CD4-positive, alpha-beta T cell treated with Interleukin-21 for 1 hour (primary cell): ENCODE results near the gene SRCIN1.

Source experiments
- DNase-seq: peaks from one replicate; pipeline ENCODE4 v3.0.0-alpha.2; 2020

Gene SRCIN1

DNA sequence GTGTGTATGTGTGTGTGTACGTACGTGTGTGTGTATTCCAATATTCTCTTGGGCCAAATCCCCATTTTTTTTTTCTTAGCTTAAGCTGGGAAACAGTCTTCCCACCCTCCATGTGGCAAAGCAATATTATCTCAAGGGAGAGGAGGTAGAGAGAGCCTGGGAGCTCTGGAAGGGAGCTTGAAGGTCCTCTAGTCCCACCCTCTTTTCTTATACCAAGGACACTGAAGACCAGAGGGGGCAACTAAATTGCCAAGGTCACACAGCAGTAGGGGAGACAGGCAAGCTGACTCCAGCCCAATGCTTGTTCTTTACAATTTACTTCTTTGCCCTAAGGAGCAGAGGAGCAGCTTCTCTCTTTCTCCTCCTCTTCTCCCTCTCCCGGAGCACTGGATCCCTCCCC, 6.8 kb downstream of the SRCIN1 start:
- DNase-seq, result no peak

DNA sequence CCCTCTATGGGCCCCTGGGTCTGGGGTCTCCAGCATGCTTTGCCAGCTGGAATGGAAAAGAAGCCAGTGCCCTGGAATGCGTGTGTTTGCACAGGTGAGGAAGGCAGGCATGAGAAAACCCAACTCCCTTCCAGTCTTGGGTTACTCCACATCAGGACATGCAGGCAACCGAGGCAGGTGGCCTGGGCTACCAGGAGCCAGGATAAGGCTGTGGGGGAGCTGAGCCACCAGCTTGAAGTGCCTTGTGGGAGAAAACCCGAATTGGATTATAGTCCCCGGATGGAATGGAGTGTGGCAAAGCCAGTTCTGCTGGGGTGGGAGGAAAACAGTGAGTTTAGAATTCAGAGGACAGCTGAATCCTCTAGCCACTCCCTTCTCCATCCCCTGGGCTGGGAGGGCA, 7.2 kb downstream of the SRCIN1 start:
- no peak for DNase-seq

DNA sequence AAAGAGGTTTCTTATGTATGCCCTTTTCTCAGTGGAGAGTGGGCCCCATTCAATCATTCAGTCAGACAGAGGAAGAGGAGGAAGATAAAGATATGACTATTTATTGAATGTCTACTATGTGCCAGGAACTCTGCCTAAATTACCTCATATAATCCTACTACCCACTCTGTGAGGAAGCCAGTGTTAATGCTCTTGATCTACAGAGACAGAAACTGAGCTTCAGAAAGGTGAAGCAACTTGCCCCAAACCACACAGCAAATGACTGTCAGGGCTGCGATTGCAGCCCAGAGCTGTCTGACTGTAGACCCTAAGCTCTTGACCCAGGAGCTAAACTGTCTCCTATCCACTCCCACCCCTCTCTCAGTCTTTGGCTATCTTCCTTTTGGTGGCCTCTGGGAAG, 8.4 kb downstream of the SRCIN1 start:
- DNase-seq, result no peak

DNA sequence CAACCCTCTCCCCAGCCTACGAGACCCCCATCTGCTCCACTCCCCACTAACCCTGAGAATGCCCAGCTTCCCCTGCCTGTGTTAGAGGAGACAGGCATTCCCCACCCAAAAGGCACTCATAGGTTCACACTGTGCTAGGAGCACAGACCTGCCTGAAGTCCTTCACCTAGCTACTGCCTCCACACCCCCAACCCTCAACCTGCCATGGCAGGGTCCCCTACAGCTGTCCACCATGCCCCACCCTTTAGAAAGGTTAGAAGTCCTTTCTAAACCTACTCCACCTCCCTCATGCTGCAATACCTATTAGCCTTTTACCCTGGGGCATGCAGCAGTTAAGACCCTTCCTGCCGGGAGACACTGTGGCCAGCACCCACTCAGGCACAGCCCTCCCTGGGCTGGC, 9.1 kb downstream of the SRCIN1 start:
- no peak for DNase-seq

DNA sequence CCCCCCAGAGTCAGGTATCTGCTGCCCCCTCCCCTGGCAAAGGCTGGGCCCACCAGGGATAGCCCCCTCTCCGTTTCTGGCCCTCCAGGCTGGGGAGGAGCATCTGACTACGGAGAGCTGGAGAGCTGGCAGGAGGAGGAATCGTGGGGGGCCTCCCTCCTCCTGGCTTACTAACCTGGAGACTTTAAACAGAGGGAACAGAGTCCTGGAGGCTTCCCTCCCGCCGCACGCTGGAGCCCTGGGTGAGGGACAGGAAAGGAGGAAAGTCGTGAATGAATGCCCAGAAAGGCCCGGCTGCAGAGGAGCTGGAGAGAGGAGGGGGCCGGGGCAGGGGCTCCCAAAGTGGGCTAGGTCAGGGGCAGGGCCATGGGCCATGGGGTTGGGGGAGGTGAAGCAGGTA, 9.9 kb downstream of the SRCIN1 start:
- no peak for DNase-seq

DNA sequence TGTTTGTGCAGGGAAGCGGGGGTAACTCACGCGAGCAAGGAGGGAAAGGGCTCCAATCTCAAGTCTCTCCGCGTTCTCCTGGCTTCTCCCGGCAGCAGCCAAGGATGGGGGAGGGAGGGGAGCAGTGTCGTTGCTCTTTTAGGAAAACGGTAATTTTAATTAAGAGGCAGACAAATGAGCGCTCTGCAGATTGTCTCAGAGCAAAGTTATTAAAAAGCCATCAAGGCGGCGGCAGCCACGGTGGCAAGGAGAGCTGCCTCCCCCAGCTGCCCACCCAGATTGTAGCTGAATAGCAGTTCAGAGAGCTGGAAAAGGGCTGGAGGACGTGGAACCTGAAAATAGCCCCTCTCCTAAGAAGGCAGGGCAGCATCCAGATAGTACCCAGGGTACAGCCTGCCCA, 11.6 kb downstream of the SRCIN1 start:
- DNase-seq, result no peak

DNA sequence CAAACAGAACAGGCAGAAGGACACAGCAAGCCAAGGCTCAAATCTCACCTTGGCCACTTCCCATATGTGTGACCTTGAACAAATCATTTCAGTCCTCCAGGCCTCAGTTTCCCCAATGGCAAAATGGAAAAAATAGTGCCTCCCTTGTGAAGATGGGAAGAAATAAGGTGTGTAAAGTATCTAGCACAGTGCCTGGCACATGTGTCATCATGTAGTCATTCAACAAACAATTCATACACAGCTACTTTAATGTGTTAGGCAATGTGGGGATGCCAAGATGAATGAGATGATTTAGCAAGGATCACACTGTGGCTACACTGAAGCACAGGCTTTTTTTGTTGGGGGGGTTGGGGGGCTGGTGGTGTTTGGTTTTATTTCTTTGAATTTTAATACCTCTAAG, 13.3 kb downstream of the SRCIN1 start:
- DNase-seq, result no peak

DNA sequence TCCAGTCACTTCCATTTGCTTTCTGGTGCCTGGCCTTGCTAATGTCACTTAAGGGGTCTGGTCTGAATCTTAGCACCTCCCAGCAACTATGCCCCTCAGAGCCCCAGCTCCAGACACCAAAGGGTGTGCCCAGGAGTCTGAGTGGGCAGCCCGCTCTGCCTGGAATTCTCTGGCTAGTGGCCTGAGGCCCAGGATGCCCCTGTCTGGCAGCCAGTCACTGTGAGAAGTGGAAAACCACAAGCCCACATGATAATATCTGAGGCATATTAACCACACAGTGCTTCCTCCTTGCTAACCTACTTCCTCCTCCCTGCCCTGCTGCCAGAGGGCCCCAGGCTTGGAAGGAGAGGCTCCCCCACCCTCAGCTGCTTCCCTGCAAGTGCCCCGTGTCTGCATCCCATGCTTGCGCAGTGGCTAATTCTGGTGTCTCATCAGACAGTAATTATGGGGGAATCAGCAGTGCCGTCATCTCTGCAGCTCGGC, 14.0 kb downstream of the SRCIN1 start:
- peak; percentile 47 for DNase-seq

DNA sequence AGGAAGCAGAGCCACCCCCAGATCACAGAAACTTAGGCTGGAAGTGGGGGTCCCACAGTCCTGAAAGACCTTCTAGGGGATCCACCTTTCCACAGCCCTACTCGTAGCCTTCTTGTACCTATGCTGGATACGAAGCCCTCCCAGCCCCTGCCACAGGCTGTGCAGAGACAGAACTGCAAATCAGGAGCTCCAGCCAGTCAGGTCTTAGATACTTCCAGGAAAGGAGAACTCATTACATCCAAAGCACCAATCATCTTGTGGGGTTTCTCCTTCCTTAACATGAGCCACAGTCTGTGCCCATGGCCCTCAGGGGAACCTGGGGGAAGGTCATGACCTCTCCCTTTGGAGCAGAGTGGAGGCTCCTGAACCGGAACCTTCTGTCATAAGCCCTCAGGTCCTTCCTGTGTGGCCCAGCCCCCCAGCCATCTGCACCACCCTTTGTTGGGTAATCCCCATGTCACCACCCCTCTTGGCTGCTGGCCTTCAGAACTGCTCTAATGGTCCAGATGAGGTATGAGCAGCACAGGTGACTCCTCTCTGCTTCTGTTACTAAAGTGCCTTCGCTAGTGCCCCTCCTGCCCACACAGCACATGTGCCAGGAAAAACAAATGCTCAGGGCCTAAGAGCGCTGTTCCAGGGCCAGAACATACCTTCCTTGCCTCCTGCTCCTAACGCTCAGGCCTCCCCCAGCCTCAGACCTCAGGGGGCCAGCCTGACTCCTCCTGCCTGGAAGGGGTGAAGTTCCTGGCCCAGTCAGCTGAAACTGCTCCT, 14.6 kb downstream of the SRCIN1 start:
- DNase-seq, result no peak

DNA sequence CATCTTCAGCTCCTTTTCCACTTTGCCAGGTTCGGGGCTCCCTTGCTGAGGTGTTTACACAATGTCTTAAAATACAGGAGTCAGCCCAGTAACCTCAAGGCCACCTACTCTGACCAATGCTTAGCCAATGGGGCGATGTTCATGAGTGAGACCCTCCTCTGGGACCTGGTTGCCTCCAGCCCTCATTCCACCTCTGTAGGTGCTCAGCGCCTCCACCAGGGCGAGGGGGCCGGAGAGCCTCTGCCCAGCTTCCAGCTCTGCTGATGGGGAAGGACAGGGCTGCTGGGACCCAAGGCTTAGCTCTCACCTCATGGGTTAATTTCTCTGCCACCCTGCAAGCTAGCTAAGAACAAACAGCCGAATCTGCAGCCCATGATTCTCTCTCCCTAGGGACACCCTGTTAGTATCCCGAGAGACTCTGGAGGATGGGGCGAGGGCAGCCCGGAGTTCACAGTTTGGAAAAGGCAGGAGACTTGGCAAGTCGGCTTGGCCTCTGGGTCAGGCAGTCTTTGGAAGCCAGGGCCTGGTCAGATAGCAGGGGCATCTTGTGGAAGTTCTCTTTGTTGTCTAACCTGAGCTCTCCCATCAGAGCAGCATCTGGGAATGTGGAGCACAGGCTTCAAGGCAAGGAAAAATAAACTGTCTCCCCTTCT, 16.2 kb downstream of the SRCIN1 start:
- DNase-seq, result no peak

DNA sequence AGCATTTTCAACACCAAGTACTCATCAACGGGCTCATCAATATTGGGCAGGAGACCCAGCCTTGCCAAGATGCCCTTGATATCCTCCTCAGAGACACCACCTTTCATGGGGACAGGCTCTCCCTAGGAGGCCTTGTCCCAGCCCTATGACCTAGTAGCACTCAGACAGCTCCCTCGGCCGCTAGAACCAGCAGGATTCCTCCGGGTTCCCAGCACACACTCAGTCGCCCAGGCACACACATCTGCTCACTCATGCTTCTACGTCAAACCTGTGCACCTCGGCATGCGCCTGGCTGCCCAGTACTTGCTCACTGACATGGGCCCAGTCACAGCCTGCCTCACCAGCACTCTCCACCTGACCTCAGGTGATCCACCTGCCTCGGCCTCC, 17.0 kb downstream of the SRCIN1 start:
- no peak for DNase-seq

DNA sequence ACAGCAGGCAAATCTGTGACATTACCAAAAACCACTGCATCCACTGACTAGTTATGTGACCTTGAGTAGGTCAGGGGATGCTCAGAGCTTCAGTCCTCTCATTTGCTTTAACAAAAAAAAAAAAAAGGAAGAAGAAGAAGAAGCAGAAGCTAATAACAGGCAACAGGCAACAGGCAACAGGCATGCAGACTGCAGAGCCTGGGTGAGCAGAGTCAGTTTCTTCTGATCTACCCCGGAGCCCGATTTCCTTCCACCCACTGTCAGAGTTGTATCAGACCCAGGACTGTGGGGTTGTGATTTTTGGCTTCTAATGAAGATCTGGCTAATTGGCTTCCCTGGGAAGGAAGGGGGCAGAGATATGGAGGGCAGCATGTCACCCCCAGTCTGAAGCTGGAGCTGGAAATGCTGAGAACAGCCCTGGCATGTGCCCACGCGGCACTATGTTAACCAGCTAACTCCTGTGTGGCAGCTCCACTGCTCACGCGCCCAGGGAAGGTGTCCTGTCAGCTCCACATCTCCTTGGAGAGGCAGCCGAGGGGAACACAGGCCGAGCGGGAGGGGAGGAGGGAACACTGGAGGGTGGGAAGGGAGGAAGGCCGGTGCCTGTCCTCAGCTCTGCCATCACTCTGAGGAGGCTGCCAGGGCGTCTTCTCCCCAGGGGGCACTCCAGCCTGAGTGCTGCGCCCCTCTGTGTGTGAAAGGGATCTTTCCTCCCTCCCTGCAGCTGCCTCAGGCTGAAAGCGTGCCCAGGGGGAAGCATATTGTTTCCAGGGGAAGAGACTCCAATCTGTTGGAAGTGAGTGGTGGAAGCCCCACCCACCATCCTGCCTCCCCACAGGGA, 17.6 kb downstream of the SRCIN1 start:
- no peak for DNase-seq

DNA sequence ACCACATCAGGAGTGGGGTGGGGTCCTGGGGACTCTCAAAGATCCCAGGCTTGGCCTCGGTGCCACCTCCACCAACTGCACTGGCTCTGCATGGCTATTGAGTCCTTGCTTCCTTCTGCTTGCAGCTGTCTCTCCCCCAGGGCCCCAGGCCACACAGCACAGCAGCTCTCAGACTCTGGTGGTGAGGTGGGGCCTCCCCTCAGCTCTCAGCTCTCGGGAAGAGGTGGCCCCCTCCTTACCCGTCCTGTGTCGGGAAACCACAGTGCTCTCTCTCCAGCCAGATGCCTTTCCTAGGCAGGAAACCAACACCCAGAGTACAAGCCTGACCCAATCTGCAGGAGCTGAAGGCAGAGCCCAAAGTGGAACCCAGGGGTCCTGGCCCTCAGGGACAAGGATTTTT, 18.5 kb downstream of the SRCIN1 start:
- DNase-seq, result no peak

DNA sequence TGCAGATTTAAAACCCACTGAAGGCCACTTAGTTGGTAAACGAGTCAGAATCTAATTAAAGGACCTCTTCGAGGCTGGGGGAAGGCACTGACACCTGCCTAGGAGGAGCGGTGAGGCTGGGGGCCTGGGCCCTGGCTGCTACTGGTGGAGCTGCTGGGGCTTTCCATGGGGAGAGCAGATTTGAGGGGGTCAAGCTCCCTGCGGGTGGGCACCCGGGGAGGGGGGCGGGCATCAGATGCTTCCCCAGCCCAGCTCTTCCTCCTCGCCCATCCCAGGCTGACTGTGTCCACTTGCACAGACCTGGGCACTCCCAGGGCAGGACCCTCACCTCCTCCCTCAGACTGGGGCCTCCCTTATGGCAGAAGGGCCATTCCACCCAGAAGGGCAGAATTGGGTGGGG, 19.0 kb downstream of the SRCIN1 start:
- DNase-seq, result no peak

DNA sequence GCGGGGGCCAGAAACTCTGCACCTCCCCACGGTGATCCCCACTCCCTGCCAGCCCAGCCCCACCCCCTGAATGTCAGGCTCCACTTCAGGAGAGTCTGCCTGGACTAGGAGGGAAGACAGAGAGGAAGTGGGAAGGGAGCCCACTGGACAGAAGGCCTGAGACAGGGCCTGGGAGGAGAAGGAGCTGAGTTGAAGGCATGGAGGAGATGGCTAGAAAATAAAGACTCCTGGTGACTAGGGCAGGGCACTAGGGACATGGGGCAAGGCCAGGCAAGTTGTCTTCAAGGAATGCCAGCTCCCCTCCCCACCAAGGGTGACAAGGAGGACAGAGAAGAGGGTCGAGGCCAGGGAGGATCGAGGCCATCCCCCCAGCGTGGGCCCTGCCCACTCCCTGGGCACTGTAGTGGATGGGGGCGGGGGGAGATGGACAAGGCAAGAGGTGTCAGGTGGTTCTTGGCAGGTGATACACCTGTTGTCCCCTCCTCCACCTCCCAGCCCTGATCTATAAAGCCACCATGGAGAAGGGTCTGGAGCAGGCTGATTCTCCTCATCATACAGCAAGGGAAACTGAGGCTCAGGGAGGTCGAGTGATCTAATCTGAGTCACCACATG, 19.7 kb downstream of the SRCIN1 start:
- no peak for DNase-seq

DNA sequence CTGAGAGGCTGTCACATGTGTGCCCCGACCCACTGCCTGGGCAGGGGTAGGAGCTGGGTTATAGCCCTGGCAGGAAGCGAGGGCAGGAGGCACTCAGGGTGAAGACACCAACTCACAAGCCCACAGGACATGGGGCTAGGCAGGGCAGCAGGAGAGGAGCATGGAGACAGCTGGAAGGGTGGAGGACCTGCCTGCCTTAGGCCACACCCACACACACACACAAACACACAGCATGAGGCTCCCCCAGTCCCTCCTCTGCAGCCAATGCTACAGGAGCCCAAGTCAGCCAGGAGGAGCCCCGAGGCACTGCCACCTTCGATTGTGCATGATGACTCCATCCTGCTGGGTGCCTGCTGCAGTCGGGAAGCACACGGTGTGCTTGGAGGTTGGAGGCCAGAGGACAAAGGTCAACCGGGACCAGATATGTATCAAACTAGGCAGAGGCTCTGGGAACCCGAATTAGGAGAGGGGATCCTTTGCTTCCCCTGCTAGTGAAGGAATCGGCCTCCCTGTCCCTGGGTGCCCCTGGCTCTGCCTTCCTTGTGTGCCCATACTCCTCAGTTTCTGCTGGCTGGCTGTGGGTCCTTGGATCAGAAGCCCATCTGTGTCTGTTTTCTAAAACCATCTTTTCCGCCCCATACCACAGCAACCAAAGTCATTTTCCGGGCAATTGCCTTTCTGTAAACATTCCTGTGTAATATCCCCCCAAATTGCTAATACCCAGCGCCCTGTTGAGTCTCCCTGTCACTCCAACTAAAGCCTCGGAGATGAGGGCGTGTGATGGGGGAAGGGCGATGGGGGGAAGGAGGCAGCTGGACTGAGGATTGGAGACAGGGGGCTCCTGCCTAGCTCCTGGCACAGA, 20.5 kb downstream of the SRCIN1 start:
- DNase-seq, result no peak

DNA sequence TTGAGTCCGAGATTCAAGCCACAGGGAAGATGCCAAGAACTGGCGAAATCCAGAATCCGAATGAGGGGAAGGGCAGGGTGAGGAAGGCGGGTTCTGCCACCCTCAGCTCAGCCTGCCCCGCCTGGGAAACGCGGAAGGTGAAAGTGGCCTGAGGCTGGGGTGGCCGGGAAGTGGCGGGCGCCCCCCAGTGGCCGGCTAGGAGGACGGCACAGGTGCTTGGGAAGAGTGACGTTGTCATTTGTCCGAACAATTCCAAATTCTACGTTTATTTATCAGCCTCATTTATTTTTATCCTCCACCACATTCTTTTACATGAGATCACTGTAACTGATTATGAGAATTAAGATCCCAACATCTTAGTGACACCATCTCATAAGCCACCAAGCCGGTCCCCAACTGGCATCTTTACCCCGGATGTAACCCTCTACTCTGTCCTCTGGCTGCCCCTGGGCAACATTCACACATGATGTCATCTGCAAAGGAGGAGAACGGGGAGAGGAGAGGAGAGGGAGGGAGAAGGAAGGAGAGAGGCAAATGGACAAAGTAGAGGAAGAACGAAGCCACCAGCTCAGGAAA, 21.3 kb downstream of the SRCIN1 start:
- DNase-seq, result peak; percentile 62

DNA sequence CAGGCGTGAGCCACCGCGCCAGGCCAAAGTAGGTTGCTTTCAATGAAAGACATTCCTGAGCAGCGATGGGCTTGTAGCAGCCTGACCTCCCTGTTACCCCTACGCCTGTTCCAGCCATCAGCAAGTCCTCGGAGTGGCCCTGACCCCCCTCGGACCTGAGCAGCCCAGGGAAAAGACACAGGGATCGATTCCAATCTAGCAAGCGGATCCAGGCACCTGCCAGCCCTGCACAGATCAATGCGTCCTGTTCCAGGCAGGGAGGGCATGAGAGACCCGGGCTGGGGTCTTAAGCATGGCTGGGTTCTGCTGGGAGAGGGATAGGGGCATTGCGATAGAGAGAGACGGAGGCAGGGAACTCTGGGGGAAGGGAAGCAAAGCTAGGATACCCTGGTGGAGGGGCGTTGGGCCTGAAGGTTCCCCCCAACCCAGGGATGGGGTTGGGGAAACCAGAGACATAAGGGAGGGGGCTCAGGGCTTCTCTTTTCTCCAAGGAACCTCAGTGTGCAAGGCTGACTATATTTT, 21.9 kb downstream of the SRCIN1 start:
- no peak for DNase-seq

DNA sequence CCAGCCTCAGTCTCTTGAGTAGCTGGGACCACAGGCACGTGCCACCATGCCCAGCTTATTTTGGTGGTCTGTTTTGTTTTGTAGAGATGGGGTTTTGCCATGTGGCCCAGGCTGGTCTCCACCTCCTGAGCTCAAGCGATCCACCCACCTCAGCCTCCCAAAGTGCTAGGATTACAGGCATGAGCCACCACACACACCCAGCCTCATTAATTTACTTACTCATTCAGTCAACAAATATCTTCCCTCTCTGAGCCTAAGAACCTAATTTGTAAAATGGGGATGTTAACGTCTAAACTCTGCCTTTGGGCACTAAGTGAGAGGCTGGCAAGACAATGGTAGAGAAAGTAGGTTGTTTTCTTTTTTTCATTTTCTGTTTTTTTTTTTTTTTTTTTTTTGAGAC, 22.6 kb downstream of the SRCIN1 start:
- no peak for DNase-seq

DNA sequence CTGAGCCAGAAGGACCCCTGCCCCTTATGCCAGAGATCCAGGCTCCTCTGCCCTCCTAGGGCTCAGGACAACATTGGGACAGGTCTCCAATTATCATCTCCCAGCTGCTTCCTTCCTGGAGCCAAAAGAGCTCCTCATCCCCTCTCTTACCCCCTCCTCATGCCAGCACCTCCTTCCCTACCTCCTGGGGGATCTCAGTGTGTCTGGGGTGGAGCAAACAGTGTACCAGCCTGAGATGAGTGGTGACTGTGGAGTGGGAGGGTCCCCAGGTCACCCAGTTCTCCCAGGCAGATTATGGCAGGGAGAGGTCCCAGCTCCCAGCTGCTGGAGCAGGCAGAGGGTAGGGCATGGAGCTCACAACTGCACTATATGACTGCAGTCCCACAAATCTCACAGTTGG, 23.7 kb downstream of the SRCIN1 start:
- DNase-seq, result no peak

DNA sequence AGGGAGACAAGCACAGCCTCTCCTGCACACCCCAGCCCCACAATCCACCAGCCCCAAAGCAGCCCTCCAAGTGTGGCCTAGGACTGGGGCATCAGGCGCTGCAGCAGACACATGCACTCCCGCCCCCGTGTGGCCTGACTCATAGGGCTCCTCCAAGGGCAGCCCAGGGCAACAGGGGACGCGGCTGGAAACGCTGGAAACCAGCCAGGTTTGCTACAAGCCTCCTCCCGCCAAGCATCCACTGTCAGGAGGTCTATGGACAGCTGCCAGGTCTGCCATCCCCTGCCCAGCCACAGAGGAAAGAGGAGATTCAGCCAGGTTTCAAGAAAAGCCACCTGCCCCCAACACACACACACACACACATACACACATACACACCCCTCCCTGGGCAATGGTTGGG, 25.8 kb downstream of the SRCIN1 start:
- no peak for DNase-seq

DNA sequence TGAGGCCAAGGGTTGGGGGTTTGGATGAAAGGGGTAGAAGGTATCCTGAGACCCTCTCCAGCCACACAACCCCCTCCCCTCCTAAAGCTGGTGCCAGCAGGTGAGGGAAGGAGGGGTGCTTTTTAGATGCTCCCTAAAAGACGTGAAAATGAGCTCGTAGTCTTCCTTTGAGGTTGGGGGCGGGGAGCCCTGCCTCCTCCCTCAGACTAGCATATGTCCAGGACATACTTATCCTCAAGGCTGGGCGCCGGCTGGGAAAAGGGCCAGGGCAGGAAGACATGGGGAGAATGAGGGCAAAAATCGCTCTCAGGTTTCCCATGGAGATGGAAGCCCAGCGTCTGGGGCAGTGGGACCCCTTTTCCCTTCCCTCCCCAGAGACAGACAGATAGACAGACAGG, 26.7 kb downstream of the SRCIN1 start:
- DNase-seq, result no peak
